Ramos (cell line): ENCODE results near the gene CYTH3.

Experiments used
- in situ Hi-C: fragments of 300-500 bp; cut with MboI; formaldehyde crosslinking; loops from one replicate; pipeline ENCODE4 v1.14.3; 2022; ENCODE audit warnings: low sequenced_read_pairs; ENCODE audit not compliant: unreplicated experiment

CYTH3 gene

GRCh38 chr7:6128205-6128604 lies 144.2 kb downstream of the CYTH3 start:
- in situ Hi-C loops = no loop called here

DNA sequence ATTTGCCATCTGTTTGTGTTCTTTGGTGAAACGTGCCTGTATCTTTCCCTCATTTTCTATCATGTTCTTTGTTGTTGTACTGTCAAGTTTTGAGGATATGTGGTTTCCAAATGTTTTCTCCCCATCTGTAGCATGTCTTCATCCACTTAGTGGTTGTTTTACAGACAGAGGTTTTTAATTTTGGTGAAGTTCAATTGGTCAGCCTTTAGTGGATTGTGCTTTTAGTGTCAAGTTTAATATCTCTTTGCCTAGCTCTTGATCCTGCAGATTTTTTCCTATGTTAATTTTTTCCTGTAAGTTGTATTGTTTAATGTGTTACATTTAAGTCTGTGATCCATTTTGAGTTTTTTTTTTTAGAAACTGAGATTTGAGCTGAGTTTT lies 145.3 kb downstream of the CYTH3 start:
- in situ Hi-C loops = no loop called here

- in situ Hi-C loops = no loop called here
Observed at GRCh38 chr7:6123843-6124242, 148.6 kb downstream of the CYTH3 start.

- in situ Hi-C loops = no loop called here
Observed at GRCh38 chr7:6121141-6121540, 151.3 kb downstream of the CYTH3 start.

- in situ Hi-C loops = no loop called here
Observed at GRCh38 chr7:6117533-6117932, 154.9 kb downstream of the CYTH3 start.

- in situ Hi-C loops = no loop called here
Observed at GRCh38 chr7:6116211-6116610, 156.2 kb downstream of the CYTH3 start.
